HG03521 (cell line): ENCODE data around the gene SULT1A2.
"Not testable (repeated sequence)": the region's sequence is repeated elsewhere in the genome, so short reads cannot be mapped to it uniquely, and the experiment has no call there.

ENCODE experiments used
- ATAC-seq: cut with Tn5 transposase; IDR thresholded peaks from one replicate; pipeline ENCODE4 v1.9.1; 2021; ENCODE audit warnings: mild to moderate bottlenecking, moderate library complexity; ENCODE audit not compliant: unreplicated experiment

The SULT1A2 gene

DNA sequence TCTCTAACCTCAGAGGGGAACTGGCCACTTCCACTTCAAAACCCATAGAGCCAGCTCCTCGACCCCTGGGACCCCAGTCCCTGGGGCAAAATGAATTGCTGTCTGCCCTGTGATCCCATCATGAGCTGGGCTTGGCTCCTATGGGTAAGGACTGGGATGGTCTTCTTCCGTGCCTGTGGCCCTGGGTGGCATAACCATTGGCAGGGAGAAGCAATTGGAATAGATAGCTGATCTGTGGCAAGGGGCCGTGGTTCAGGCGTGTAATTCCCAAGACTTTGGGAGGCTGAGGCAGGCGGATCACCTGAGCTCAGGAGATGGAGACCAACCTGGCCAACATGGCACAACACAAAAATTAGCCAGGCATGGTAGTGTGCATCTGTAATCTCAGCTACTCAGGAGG is 4.3 kb downstream of the SULT1A2 start:
- no peak for ATAC-seq

- ATAC-seq, result no peak
These were observed 5.5 kb downstream of the SULT1A2 start for GRCh38 chr16:28591355-28591754.

GRCh38 chr16:28590384-28591340 is 6.2 kb downstream of the SULT1A2 start:
- no peak for ATAC-seq

- ATAC-seq, result no peak
These were observed 6.9 kb downstream of the SULT1A2 start for GRCh38 chr16:28589930-28590329.

DNA sequence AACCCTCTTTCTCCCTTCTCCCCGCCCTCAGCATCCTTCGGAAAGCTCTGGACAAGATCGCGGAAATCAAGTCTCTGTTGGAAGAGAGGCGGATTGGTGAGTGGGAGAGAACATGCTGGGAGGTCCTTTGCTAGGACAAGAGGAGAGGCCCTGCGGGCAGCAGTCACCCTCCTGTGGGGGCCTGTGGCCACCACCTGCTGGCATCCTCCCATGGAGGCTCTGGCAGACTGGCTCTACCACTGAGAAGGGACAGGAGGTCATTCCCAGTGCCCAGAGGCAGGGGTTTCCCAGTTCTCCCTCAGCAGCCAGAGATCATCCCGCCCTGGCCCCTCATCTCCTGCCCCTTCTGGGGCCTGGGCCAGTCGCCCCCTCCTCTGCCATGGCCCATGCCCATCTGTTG is 7.8 kb downstream of the SULT1A2 start:
- ATAC-seq, result no peak

- ATAC-seq, result no peak
These were observed 9.5 kb downstream of the SULT1A2 start for GRCh38 chr16:28587386-28587785.

- ATAC-seq, result no peak
These were observed 10.4 kb downstream of the SULT1A2 start for GRCh38 chr16:28586466-28586865.

DNA sequence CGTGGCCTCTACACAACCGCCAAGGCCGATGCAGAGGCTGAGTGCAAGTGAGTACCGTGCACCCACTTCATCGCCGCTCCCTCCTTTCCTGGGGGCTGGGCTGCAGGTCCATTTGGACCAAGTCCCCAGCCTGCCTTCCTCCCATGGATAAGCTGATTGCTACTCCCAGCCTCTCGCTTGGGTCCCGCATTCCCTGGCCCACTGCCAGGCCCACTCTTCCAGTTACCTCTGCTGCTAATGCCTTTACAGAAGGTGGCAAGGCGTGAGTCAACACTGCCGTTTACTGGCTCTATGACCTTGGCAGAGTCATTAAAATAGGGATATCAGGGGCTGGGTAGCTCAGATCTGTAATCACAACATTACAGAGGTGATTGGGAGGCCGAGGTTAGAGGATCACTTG is 11.2 kb downstream of the SULT1A2 start:
- no peak for ATAC-seq

DNA sequence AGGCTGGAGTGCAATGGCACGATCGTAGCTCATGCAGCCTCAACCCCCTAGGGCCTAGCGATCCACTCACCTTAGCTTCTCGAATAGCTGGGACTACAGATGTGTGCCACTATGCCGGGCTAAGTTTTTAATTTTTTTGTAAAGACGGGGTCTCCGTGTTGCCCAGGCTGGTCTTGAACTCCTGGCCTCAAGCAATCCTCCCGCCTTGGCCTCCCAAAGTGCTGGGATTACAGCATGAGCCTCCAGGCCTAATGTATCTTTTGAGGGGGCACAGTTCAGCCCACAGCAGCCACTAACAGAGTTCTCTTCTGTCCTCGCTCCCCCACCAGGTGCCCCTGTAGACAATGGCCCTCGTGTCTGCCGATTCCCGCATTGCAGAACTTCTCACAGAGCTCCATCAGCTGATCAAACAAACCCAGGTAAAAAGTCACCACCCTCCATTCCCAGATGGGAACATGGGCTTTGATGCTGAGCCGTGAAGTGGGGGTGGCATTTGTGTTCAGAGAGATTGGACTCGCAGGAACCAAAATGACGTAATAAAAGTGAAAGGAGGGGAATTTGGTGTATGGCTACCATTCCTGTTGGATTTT is 16.0 kb downstream of the SULT1A2 start:
- ATAC-seq, result no peak

GRCh38 chr16:28575446-28576109 is 21.3 kb downstream of the SULT1A2 start:
- ATAC-seq, result no peak

DNA sequence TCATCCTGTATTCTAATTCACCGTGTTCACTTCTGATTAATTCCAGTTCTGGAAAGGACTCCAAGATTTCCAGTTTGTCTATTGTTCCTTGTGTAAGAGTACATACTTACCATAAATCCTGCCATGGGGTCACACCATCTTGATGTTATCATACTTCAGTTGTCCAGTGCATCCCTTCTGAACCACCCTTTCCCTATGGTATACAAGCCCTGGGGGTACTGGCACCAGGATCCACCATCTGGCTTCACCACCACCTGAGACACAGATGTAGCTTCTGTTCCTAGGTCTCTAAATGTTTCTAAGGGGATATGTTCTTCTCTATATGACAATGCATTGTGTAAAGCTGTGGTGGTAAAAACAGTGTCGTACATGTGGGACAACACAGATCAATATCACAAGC is 21.9 kb downstream of the SULT1A2 start:
- no peak for ATAC-seq

DNA sequence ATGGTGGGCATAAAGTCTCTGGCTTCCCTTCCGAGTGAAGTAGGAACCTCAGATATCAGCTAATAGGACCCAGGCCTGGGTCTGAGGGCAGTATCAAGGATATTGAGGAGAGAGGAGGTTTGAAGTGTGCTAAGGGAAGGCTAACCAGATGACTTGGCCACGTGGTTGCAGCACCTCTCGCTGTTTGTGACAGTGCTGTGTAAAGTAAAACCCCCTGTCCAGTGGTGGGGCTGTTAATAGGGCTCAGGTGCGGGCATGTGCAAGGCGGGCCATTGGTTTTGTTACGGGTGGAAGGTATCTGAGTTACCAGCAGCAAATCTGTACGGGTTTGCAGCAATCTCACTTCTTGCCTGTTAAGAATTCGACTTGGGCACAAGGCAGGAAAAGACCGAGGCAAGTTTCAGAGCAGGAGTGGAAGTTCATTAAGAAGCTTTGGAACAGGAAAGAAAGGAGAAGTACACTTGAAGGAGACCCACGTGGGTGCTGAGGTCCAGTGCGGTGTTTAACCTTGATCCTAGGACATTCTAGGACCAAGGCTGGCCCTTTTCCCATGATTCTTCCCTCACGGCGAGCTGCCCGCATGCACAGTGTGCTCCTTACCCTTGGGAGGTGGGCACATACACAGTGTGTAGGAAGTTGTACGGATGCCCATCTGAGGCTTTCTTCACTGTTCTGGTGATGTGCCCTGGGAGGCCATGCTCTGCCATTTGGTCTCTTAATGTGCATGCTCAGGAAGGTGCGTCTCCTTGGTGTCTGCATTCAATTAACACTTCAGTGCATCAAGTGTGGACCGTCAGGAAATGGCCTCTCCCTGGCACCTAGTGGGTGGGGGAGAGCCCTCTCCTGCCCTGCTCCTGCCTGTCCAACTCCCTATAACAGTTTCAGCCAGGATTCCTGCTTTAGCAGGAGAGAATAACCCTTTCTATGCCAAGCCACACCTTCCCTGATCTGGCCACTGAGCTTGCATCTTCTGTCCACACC is 22.8 kb downstream of the SULT1A2 start:
- no peak for ATAC-seq

DNA sequence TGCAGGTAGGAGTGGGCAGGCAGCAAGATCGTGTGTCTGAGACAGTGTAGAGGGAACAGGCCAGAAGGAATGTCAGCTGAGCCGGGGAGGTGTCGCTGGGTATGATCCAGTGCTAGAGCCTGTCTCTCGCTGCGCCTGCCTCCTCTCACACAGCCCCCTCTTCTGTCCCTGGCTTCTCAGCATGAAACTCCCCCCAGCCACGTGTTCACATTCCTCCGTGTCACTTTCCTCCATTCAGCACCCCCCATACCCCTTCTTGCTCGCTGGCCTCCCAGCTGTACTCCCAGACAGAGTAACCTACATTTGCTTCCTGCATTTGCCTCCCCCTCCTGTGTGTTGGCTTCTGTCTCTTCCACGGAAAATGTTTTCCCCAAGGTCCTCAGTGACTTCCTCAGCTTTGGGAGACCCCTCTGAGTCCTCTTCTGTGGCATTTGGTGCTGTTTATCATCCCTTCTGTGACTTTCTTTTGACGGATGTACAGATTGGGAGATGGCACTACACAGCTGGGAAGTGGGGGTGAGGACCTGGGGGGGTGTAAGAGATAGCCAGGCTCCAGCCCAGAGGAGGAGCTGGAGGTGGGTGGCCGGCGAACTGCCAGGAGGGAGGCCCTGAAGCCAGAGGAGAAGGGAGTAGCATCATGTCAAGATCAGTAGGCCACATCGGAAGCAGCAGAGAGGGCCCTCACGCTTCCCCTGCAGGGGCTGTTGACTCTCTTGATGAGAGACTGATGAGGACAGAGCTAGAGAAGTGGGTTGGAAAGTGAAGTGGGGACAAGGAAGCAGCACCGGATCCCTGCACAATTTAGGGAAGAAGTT is 23.9 kb downstream of the SULT1A2 start:
- ATAC-seq, result no peak

DNA sequence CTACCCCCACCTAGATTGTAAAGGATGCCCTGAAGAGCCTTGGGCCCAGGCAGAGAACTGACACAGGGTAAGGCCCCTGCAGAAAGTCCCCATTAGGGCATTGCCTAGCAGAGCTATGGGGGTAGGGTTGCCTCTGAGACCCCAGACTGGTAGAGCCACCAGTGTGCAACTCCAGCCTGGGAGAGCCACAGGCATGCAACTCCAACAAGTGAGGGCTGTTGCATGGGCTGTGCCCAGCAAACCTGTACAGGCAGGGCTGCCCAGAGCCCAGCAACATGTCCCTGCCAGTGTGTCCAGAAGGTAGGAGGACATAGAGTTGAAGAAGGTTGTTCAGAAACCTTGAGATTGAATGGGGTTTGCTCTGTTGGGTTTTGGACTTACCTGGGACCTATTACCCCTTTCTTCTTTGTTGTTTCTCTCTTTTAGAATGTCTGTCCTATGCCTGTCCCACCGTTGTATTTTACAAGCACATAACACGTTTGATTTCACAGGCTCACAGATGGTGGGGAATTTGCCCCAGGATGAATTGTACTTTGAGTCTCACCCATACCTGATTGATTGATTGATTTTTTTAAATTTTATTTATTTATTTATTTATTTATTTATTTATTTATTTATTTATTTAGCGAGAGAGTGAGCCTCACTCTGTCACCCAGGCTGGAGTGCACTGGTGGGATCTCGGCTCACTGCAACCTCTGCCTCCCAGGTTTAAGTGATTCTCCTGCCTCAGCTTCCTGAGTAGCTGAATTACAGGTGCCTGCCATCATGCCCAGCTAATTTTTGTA is 26.7 kb downstream of the SULT1A2 start:
- no peak for ATAC-seq

DNA sequence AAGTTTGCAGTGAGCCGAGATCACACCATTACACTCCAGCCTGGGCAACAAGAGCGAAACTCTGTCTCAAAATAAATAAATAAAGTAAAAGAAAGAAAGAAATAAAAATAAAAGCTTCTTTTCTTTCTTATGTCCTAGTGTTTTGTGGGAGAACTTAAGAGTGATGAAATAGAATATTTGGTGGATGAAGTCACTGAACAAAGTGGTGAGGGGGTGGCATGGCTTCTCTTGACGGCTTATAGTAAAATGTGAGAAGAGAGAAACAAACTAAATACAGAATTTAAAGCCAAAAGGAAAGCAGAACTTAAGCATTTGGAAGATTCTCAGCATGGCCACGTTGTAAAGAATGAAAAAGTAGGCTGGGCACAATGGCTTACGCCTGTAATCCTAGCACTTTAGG is 27.8 kb downstream of the SULT1A2 start:
- ATAC-seq, result no peak

DNA sequence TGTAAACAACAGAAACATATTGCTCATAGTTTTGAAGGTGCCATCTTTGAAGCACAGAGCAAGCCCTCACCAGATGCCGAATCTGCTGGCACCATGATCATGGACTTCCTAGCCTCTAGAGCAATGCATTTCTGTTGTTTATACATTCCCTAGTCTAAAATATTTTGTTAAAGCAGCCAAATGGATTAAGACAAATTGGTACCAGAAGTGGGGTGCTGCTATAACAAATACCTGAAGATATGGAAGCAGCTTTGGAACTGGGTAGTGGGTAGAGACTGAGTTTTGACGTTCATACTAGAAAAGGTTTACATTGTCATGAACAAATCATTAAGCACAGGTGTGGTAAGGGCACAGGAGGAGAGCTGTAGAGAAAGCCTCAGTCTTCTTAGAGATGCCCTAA is 29.6 kb downstream of the SULT1A2 start:
- ATAC-seq, result no peak

DNA sequence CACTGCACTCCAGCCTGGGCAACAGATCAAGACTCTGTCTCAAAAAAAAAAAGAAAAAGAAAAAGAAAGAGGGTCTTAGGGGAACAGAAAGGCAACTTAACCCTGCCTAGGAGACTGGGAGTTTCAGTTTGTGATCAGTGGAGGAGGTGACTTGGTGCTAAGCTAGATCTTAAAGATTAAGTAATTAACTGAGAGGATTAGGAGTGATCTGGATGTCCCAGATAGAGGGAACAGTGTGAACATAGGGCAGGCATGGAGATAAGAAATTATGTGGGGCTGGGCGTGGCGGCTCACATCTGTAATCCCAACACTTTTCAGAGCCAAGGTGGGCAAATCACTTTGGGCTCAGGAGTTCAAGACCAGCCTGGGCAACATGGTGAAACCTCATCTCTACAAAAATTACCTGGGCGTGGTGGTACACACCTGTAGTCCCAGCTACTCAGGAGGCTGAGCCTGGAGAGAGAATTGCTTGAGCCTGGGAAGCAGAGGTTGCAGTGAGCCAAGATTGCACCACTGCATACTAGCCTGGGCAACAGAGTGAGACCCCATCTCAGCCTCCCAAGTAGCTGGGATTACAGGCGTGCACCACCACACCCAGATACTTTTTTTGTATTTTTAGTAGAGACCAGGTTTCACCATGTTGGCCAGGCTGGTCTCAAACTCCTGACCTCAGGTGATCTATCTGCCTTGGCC is 30.5 kb downstream of the SULT1A2 start:
- not testable (repeated sequence) for ATAC-seq

DNA sequence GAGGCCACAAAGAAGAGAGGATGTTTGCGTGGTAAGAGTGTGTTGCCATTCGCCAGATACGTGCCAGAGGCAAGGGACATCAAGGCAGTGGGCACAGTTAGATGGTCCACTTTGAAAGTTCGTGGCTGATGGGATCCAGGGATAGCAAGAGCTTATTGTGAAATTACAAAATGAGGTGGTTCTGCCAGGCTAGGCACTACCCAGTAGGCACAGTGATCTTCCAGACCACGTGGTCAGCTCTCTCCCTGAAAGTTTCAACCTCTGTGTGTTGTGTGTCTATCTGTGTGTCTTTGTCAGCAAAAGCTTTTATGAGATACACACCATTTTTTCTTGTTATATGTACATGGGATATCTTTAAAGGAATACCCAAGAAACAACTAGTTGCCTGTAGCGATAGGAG is 33.6 kb downstream of the SULT1A2 start:
- no peak for ATAC-seq
